ACHN (cell line): Measurements from ENCODE around the gene RSPO4.
A peak's percentile ranks its signal among the peaks of the same experiment; 100 is the strongest.
"Not testable (repeated sequence)": the region's sequence is repeated elsewhere in the genome, so short reads cannot be mapped to it uniquely, and the experiment has no call there.

Experiments
- DNase-seq: peaks from one replicate; pipeline ENCODE4 v3.0.0-alpha.2; 2015
- in situ Hi-C: cut with HindIII; loops from 2 replicates; pipeline ENCODE4 v1.10.0; 2017; ENCODE audit warnings: low sequenced_read_pairs, low pct_ligation_motif_present, low pct_unique_long_range_greater_than_20kb

Gene RSPO4

GRCh38 chr20:1012359-1013168, 10.5 kb upstream of the RSPO4 start:
- DNase-seq, result no peak
- in situ Hi-C loops, result no loop called here

DNA sequence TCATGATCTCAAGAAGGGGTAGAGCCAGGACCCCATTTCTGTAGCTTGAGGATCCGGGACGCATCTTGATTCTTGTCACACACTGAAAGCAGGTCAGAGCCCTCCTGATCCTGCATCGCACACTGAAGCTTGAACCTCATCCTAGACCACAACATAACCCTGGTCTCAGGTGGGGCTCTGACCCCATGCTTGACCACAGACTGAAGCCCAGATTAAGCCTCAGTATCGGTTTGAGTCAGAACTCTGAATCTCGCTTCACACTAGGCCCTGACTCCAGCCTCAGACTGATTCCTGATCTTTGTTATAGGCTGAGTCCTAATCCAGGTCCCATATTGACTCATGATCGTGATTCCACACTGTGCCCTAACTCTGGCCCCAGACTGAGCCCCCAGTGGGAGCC, 8.5 kb upstream of the RSPO4 start:
- no peak for DNase-seq
- in situ Hi-C loops, result no loop called here

GRCh38 chr20:1005452-1006027, 3.4 kb upstream of the RSPO4 start:
- in situ Hi-C loops, result no loop called here
- DNase-seq, result peak; percentile 45

DNA sequence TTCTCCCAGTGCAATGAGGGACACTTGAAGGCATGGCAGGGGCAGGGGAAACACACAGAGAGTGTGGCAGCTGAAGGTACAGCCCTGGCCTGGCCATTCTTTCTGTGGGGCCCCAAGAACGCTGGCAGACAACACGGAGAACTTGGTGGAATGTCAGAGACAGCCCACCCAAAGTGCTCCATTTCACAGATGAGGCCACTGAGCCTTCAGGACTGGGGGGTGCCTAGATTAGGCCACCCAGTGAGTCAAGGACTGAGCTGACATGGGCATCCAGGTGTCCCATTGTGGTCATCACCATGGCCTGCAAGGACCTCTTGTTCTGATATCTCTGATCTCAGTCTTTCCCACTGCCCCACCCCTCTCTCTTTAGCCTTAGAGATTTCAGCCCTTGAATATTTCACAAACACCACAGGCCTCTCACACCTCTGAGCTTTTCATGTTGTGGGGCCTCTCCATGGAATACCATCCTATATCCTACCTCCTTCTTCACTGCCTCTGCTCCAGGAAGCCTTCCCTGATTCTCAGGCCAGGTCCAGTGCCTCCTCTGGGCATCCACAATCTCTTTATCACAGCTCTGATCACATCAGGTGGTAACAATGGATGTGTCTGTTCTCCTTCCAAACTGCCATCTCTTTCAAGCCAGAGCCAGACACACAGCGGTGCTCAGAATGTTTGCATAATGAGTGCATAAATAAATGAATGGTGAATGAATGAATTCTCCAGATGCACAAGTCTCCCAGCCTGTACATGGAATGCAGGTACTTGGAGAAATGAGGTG, 2.0 kb upstream of the RSPO4 start:
- DNase-seq, result no peak
- in situ Hi-C loops, result no loop called here

GRCh38 chr20:1002682-1003561, 811 bp upstream of the RSPO4 start:
- in situ Hi-C loops, result no loop called here
- no peak for DNase-seq

GRCh38 chr20:1001116-1001515, 995 bp downstream of the RSPO4 start:
- in situ Hi-C loops, result no loop called here
- DNase-seq, result no peak

DNA sequence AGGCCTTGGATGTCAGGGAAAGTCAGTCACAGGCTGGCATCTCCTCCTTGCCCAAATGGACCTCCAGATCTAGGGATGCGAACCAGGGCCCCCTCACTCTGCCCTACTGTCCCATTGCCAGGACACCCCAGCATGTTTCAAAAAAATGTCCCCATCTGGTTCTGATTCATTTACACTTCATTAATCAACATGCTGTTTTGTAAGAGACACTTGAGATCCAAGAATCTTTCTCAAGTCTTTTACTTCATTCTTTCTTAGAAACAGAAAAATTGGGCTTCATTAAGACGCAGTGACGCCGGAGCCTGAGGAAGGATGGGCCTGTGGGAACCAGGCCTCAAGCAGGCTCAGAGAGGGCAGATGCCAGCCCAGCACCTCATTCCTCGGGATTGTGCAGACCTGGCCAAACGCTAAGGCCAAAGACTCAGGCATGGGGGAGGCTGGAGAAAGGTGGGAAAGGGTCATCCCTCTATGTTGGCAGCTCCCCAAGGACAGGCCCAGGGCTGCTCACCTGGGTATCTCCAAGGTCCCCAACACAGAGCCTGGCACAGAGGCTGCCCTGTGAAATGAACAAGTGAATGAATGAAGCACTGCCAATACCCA, 3.8 kb downstream of the RSPO4 start:
- DNase-seq, result no peak
- in situ Hi-C loops, result no loop called here

- in situ Hi-C loops, result no loop called here
- DNase-seq, result no peak
Measured at GRCh38 chr20:997486-997885, 4.6 kb downstream of the RSPO4 start.

GRCh38 chr20:997016-997415, 5.1 kb downstream of the RSPO4 start:
- in situ Hi-C loops, result no loop called here
- DNase-seq, result no peak

- DNase-seq, result no peak
- in situ Hi-C loops, result no loop called here
Measured at GRCh38 chr20:995170-995569, 6.9 kb downstream of the RSPO4 start.

- in situ Hi-C loops, result no loop called here
- DNase-seq, result no peak
Measured at GRCh38 chr20:992801-993535, 9.1 kb downstream of the RSPO4 start.

- in situ Hi-C loops, result no loop called here
- DNase-seq, result no peak
Measured at GRCh38 chr20:991850-992249, 10.3 kb downstream of the RSPO4 start.

DNA sequence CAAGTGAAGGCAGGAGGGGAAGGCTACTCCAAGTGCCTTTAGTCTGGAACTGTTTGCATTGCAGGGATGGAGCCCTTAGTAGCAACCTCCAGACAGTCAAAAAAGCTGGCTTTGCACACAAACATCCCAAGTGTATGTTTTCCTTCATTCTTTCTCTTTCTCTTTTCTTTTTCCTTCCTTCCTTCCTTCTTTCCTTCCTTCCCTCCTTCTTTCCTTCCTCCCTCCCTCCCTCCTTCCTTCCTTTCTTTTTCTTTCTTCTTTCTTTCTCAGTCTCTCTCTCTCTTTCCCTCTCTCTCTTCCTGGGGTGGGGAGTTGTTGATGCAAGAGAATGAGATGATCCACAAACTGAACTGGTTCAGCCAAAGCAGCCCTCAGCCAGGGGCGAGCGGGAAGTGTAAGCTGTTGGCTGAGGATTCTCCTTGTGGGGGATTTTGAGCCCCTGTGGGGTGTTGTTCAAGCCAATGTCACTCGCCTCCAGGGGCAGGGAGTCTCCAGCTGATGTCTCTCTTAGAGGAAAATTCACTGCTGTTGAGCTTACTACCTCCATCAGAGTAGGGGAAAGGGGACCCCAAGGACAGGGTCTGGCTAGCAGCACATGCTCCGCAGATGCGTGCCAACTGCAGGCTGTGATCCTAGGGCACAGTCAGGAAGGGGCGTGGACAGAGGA, 11.7 kb downstream of the RSPO4 start:
- in situ Hi-C loops, result no loop called here
- no peak for DNase-seq

- no peak for DNase-seq
- in situ Hi-C loops, result no loop called here
Measured at GRCh38 chr20:988272-988671, 13.8 kb downstream of the RSPO4 start.

GRCh38 chr20:987677-988076, 14.4 kb downstream of the RSPO4 start:
- no peak for DNase-seq
- in situ Hi-C loops, result no loop called here

- peak; percentile 7 for DNase-seq
- in situ Hi-C loops, result no loop called here
Measured at GRCh38 chr20:986733-987355, 15.3 kb downstream of the RSPO4 start.

- DNase-seq, in situ Hi-C loops: not testable (repeated sequence)
Measured at GRCh38 chr20:984994-985393, 17.1 kb downstream of the RSPO4 start.
